SU-DHL-6 (cell line): ENCODE measurements around the gene MYO15B.

Experiments used
- H2AFZ ChIP-seq: fragments of 200-600 bp; sonication (generic); 2 replicates; pipeline ENCODE4 v1.6.1; 2014; ENCODE audit warnings: low read depth, mild to moderate bottlenecking, moderate library complexity, mixed read lengths, antibody characterized with exemption, low read length; ENCODE audit not compliant: severe bottlenecking
- H3F3A ChIP-seq: fragments of 200-600 bp; shearing (Covaris generic); 2 replicates; pipeline ENCODE4 v1.6.0; 2016; ENCODE audit warnings: antibody characterized with exemption, mild to moderate bottlenecking; ENCODE audit not compliant: insufficient read depth
- H3K27ac ChIP-seq: fragments of 200-600 bp; sonication (generic); 2 replicates; pipeline ENCODE4 v1.5.1; 2016; ENCODE audit warnings: low read depth, mild to moderate bottlenecking, low read length, moderate library complexity, mixed read lengths
- H3K27me3 ChIP-seq: fragments of 200-600 bp; sonication (generic), shearing (Covaris generic); 2 replicates; pipeline ENCODE4 v1.6.0; 2014; ENCODE audit warnings: mild to moderate bottlenecking, low read length
- H3K36me3 ChIP-seq: fragments of 200-600 bp; sonication (generic); 2 replicates; pipeline ENCODE4 v1.6.1; 2014; ENCODE audit warnings: mild to moderate bottlenecking, low read length, mixed read lengths
- H3K4me2 ChIP-seq: fragments of 300-600, 200-600 bp; shearing (Covaris generic), sonication (generic); 2 replicates; pipeline ENCODE4 v1.6.0; 2014; ENCODE audit warnings: low read length, low read depth, mild to moderate bottlenecking; ENCODE audit not compliant: poor library complexity, severe bottlenecking
- H3K4me3 ChIP-seq: fragments of 200-600 bp; sonication (generic); 2 replicates; pipeline ENCODE4 v1.5.1; 2014; ENCODE audit warnings: antibody characterized with exemption, low read length, mild to moderate bottlenecking, mixed read lengths; ENCODE audit not compliant: insufficient read depth, poor library complexity, severe bottlenecking
- H3K79me2 ChIP-seq: fragments of 200-600 bp; sonication (generic); 2 replicates; pipeline ENCODE4 v1.6.1; 2014; ENCODE audit warnings: mild to moderate bottlenecking, low read length, moderate library complexity; ENCODE audit not compliant: insufficient read depth
- H3K9ac ChIP-seq: fragments of 200-600 bp; sonication (generic); 2 replicates; pipeline ENCODE4 v1.7.0; 2014; ENCODE audit warnings: mild to moderate bottlenecking, low read length
- H3K9me2 ChIP-seq: fragments of 200-600 bp; sonication (generic); replicated peaks from 2 replicates; pipeline ENCODE4 v1.6.1; 2014; ENCODE audit warnings: low read length; ENCODE audit not compliant: insufficient read depth
- H3K9me3 ChIP-seq: fragments of 200-600 bp; sonication (generic); 2 replicates; pipeline ENCODE4 v1.6.1; 2014; ENCODE audit warnings: low read length, mixed read lengths; ENCODE audit not compliant: insufficient read depth
- H4K20me1 ChIP-seq: fragments of 200-600 bp; sonication (generic); 2 replicates; pipeline ENCODE4 v1.6.1; 2014; ENCODE audit warnings: low read depth, mild to moderate bottlenecking, antibody characterized with exemption, low read length, moderate library complexity, mixed read lengths
- CTCF ChIP-seq: fragments of 200-600 bp; sonication (generic); IDR thresholded peaks from one replicate; pipeline ENCODE4 v1.5.1; 2017; ENCODE audit warnings: antibody characterized with exemption, mild to moderate bottlenecking, low read length, moderate library complexity; ENCODE audit not compliant: insufficient read depth, poor library complexity, severe bottlenecking
- EZH2phosphoT487 ChIP-seq: fragments of 200-600 bp; sonication (generic), shearing (Covaris generic); conservative IDR thresholded peaks from 2 replicates; pipeline ENCODE4 v1.6.1; 2018; ENCODE audit warnings: mild to moderate bottlenecking, antibody characterized with exemption, low read length, moderate library complexity, mixed read lengths

Gene MYO15B

DNA sequence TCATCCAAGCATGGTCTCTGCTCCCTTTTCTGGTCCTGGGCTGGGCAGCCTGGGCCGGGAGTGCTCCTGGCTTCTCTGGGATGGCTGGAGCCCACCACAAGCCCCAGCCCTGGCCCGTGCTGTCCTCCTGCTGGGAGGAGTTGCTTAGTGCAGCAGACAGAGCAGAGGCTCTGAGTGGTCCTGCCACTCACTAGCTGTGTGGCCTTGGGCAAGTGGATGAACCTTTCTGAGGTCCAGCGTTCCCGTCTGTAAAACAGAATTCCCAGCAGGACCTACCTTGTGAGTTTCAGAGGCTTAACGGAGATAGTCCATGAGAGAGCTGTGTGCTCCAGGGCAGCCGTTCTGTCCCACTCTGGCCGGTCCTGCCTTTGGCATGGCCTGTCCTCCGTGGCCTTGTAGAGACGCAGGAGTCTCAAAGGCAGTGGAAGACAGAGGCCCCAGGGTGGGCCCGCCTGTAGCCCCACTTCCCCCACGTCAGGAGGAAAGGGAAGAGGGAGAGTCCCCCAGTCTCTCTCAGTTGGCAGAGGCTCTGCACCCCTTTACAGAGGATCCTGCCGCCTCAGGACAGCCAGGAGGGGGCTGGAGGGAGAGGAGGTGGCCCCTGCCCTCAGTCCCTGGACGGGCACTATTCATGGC is 7.8 kb downstream of the MYO15B start:
- H3F3A ChIP-seq: 0 out of 2 replicates have a peak, but pooled peaks cover 4% of the 10 kb centered on the region
- no peaks in the 10 kb centered on the region for H3K27me3 ChIP-seq
- no peak overlapping the region for H3K27ac ChIP-seq
- no peaks in the 10 kb centered on the region for H3K79me2 ChIP-seq
- H2AFZ ChIP-seq: no peak overlapping the region
- H3K9ac ChIP-seq: no peak overlapping the region
- H4K20me1 ChIP-seq: no peaks in the 10 kb centered on the region
- H3K9me2 ChIP-seq: no peaks in the 10 kb centered on the region
- no peak overlapping the region for H3K4me2 ChIP-seq
- TF ChIP-seq CTCF (no peak), EZH2phosphoT487 (no peak)
- no peaks in the 10 kb centered on the region for H3K9me3 ChIP-seq
- no peak overlapping the region for H3K4me3 ChIP-seq
- H3K36me3 ChIP-seq: no peaks in the 10 kb centered on the region

GRCh38 chr17:75595920-75596313 is 8.3 kb downstream of the MYO15B start:
- Histone ChIP-seq H4K20me1 (no peaks in the 10 kb centered on the region), H3K79me2 (no peaks in the 10 kb centered on the region), H3K4me3 (no peak overlapping the region), H3K27ac (no peak overlapping the region), H3F3A (no peaks in the 10 kb centered on the region), H3K9me3 (no peaks in the 10 kb centered on the region), H3K4me2 (no peak overlapping the region), H3K36me3 (no peaks in the 10 kb centered on the region), H3K27me3 (no peaks in the 10 kb centered on the region), H2AFZ (no peak overlapping the region), H3K9ac (no peak overlapping the region), H3K9me2 (no peaks in the 10 kb centered on the region)
- TF ChIP-seq EZH2phosphoT487 (no peak), CTCF (no peak)

DNA sequence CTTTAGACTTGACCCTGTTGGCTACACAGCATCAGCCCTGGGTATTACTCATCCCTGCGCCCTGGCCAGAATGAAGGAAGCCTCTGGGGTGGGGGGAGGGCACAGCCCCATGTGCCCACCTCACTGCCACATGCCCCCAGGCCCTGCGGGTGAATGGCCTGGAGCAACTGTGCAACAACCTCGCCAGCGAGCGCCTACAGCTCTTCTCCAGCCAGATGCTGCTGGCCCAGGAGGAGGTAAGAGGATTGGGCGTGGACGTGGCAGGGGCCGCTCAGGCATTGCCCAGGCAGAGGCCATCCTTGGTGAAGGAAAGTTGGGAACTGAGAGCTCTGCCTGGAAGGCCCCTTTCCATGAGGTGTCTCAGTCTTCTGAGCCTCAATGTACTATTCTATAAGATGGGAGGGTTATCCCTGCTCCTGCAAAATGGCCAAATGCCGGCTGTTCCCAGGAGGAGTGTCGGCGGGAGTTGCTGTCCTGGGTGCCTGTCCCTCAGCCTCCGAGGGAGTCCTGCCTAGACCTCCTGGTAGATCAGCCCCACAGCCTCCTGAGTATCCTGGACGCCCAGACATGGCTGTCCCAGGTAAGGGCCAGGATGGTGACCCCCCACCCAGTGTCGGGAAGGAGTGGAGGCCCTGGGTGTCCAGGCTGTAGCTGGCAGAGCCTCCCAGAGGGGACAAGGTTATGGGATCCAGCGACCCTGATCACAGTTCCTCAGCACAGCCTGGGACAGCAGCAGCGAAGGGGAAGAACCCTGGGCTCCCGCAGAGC is 8.9 kb downstream of the MYO15B start:
- Histone ChIP-seq H3F3A (no peaks in the 10 kb centered on the region), H3K4me2 (no peak overlapping the region), H4K20me1 (no peaks in the 10 kb centered on the region), H3K27ac (no peak overlapping the region), H3K36me3 (no peaks in the 10 kb centered on the region), H2AFZ (no peak overlapping the region), H3K27me3 (no peaks in the 10 kb centered on the region), H3K9me2 (no peaks in the 10 kb centered on the region), H3K4me3 (no peak overlapping the region), H3K9ac (no peak overlapping the region), H3K79me2 (no peaks in the 10 kb centered on the region), H3K9me3 (no peaks in the 10 kb centered on the region)
- no peak for TF ChIP-seq CTCF
- no peak for TF ChIP-seq EZH2phosphoT487
